DMS79 (cell line): ENCODE measurements around the gene ZNF398.
"Not testable (repeated sequence)": the region's sequence is repeated elsewhere in the genome, so short reads cannot be mapped to it uniquely, and the experiment has no call there.

Source experiments
- DNase-seq: peaks from one replicate; lab custom pipeline; 2025; lab: John Stamatoyannopoulos, UW

Gene ZNF398

DNA sequence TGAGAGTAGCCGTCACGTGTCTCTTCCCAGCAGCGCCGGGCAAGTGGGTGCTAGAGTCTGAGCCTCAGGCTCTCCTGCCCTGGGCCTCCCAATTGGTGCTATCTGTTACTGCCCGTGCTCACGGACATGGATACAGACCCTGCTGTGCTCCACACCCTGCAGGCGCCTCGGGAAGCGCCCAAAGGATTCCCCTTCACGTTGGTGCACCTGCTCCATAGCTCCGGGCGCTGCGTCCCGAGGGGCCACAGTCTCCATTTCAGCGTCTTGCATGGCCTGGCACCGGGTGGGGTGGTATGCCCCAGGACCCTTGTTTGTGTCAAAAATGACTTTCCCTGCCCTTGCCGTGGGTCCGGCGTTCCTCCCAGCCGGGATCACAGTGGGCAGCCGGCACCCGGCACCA lies 78.4 kb downstream of the ZNF398 start:
- DNase-seq, result no peak

DNA sequence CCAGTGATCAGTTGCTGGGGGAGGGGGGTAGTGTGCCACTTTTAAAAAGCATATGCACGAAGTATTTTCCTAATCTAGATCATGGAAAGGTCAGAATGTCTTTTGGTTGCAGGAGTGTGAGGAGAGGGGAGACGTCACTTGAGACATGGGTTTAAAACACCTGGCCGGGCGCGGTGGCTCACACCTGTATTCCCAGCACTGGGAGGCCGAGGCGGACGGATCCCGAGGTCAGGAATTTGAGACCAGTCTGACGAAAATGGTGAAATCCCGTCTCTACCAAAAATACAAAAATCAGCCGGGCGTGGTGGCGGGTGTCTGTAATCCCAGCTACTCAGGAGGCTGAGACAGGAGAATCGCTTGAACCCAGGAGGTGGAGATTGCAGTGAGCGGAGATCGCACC lies 79.1 kb downstream of the ZNF398 start:
- not testable (repeated sequence) for DNase-seq

GRCh38 chr7:149226840-149227494 lies 79.7 kb downstream of the ZNF398 start:
- DNase-seq, result no peak

DNA sequence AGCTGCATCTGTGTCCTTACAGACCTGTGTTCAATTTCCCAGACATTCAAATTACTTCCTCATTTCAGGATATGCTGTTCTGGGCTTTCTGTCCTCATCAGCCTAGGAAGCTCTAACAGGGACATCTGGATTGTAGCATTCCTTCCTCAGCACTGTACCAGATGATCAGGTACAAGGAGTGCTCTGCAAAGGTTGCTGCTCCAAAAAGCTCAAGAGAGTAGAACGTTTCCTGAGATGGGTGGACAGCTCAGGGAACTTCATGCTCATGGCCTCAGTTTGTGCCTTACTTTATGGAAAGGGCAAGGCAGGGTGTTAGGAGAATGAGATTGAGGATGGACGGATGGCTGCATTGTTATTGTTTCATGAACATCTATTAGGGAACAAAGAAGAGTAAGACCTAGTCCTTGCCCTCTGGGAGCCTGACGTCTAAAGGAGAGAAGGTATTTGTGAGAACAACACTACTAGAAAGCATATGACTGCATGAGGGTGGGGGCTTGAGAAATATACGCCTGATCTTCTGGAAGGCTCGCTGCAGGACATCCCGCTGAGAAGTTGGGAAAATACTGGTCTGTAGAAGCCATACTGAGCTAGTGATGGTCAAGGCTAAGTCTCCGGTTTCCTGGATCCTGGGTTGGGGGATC lies 81.7 kb downstream of the ZNF398 start:
- no peak for DNase-seq

- no peak for DNase-seq
These were observed 82.3 kb downstream of the ZNF398 start for GRCh38 chr7:149229526-149229925.

DNA sequence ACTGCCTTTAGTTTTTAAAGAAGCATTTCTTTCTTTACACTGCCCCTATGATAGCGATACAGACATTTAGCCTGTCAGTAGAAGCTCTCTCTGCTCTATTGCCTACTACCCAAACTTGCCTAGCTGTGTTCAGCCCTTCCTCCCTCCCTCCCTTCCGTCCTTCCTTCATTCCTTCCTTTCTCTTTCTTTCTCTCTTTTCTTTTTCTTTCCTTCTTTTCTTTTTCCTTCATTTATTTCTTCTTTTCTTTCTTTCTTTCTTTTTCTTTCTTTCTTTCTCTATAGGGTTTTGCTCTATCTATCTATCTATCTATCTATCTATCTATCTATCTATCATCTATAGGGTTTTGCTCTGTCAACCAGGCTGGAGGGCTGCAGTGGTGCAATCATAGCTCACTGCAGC lies 85.1 kb downstream of the ZNF398 start:
- DNase-seq, result no peak
